ENCODE data around the gene ROR1.

The ROR1 gene

DNA sequence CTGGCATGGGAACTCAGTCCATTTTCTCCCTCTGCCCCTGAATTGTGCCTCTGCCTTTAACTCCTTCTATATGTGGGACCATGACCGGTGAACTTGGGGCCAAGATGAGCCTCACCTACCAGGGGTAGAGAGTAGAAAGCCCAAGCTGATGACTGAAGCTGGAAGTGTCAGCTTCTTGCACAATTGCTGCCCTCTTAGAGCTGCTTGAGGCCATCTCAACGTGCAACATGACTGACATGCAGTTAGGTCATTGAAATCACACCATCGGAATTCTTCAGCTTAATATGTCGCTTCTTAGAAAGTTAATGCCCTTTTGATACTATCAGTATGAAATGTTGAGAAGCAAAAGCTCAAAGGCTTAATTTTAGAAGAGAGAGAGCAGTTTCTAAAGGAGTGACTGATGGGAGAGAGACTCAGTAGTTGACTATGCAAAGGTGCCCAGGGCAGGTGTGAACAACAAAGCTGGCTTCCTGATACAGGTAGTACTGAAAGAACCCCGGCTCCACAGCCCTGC lies 340.3 kb downstream of the ROR1 start:
- DNase-seq, result no peak

DNA sequence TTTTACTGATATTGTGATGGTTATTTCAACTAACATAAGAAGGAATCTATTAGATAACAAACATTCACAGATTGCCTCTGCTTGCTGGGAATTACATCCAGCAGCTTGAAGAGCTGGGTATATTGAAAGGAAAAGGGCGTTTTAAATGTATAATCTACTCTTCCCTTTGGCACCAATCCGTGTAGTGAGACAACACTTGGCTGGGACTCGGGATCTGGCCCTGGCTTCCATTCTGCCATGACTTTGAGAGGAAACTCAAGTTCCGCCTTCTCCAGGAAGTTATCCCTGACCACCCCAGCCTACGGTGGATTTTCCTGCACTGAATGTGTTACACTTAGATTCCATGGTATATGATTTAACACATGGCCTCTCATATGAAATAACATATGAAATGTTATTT lies 342.7 kb downstream of the ROR1 start:
- DNase-seq, result no peak

DNA sequence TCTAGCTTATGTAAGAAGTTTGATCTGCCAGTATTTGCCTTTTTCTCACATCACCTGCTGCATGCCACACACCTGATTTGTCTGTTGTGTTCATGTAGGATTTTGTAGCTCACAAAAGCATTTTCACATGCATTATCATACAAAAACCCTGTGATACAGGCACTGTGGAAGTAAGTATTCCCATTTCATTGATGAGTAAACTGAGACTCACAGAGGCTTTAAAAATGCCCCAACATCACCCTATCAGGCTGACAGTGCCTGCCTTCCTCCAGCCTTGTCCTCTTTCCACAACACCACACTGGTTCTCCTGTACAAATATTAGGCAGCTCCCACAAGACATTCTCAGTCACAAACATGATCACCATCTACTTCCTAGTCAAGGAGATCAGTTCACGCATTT lies 343.7 kb downstream of the ROR1 start:
- DNase-seq, result no peak

DNA sequence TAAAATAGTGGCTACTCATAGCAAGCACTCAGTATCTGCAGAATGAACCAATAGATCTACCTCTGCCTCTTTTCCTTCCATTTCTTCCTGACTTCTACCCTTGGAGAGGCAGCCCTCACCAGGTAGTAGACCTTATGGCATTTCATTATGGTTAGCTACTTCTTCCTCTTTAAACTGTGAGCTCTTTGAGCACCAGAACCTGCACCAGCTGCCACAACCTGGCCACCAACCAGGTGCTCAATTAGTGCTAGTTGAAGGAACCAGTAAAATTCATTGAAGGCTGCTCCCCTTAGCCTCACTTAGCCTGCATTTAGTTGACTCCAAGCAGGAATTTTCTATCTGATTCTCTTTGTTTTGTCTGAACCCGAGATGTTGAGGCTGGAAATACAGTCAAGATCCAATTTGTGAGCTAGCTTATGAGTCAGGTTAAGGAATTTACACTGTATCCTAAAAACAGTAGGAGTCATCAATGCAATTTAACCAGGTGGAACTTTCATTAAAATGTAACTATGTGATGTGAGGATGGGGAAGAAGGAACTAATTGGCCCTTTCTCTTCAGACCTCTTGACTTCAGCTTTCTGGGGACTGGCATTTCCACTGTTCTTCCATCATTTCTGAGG lies 348.1 kb downstream of the ROR1 start:
- DNase-seq, result no peak

DNA sequence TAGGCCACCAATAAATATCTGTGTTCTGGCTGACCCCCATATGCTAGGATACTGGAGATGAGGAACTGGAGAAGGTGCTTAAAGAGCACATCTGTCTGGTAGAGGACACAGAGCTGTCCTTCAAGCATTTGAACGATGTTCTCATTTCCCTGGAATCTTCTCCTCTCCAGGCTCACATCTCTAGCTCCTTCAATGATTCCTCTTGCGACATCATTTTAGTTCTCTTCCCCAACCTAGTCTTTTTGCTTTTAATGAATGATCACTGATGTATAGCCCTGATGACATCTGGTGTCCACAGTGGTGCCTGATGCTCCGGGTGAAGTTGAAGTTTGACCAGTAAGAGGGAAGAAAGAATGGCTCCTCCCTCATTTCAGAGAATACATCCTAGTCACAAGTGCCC lies 348.8 kb downstream of the ROR1 start:
- no peak for DNase-seq

DNA sequence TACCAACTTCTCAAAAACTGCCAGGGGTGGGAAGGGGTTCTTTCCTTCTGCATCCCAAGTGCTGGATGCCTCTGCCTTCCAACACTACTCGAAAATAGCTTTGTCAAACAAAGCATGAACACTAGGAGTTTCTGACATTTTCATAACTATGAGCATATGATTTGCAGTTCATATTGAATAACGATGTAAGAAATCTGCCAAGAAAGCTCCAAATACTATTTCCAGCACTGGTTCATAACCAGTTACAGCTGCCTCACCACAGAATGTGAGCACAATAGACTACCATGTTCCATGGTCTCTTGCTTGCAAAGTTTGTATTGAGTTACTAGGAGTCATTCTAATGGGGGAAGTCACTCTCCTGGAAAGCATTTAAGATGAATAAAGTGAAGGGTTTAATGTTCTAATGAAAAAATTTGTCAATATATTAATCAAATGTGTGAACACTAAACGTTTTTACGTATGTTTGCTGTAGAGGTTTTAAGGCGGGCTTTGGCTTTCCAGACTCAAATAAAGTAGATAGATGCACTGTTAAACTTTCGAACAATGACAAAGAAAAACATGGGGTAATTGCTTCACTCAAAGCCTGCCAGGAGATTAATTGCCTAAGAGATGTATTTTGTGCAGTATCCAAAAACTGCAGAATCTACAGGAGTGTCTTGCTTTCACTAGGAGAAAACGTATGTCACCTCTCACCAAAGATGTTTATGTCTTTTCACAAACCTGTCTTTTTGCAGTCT lies 351.1 kb downstream of the ROR1 start:
- no peak for DNase-seq

DNA sequence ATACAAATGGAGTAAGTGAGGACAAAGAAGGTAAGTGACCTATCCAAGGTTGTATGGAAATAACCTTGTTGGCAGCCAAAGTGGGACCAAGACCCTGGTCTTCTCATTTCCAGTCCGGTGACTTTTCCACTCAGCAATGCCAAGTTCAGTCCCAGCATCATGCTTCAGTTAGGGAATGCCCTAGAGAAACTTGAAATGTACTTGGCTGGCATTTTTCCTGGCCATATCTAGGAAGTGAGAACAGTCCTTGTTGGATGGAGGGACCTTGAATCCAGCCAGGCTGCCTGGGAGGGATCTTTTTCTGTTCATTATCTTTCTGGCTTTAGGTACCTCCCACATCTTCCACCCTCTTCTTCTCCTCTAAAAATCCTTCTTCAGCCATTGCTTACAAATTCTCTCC lies 352.8 kb downstream of the ROR1 start:
- DNase-seq, result no peak

DNA sequence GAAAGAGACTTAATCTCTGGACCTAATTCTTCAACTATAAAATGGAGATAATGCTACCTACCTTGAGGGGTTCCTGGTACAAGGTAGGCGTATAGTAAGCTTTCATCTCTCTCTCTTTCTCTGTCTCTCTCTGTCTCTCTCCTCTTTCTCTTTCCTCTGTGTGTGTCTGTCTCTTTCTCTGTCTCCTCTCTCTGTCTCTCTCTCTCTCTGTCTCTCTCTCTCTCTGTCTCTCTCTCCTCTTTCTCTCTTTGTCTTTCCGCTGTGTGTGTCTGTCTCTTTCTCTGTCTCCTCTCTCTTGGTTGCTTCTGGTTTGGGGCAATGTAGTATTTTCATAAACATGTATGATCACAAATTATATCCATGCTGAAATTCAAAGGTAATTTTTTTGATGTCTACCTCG lies 353.5 kb downstream of the ROR1 start:
- no peak for DNase-seq

DNA sequence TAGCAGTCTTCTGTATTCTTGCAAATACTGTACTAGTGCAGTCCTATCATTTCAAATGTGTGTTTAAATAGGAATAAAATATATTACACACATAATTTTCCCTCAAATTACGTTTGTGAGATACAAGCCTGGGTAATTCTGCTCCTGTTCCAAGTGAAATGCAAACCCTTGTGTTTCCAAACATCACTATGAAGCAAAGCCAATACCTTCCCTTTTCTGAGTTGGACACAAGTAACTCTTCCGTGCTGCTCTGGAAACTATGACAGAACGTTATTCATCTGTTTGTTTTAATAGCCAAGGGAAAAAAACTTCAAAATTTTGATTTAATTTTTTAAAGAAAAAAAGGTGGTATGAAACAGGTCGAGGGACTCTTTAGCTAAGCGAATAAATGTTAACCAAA lies 355.9 kb downstream of the ROR1 start:
- no peak for DNase-seq

DNA sequence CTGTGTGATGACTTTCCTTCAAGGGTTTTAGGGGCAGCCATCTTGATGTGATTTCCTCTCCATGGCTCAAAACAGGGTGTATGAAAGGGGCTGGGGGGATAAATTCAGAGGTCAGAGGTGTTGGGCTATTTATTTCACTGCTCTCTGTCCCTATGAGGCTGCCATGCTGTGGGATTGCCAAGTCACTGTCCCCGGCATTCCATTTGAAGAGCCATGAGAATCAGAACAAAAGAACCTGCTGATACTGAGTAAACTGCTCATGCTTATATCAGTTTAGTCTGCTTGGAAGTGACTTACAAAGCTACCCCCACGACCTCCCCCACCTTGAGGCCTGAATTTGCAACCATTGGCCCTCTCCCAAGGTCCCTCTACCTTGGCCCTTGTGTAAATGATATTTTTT lies 357.3 kb downstream of the ROR1 start:
- DNase-seq, result no peak

DNA sequence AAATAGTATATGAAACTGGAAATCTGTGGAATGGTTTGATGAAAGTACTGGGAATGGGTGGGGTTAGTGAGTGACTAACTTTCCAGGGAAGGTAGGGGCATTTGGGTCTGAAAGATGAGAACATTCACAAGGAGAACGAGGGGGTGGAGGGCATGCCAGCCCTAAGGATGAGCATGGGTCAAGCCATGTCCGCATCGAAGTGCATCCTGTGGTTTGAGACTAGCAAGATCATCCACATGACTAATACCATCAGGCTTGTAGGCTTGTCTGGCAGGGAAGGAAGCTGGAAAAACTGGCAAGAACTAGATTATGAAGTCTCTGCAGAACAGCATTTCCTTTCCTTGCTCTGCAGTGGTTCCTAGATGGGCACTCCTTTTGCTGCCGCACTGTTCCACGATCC lies 359.2 kb downstream of the ROR1 start:
- no peak for DNase-seq

DNA sequence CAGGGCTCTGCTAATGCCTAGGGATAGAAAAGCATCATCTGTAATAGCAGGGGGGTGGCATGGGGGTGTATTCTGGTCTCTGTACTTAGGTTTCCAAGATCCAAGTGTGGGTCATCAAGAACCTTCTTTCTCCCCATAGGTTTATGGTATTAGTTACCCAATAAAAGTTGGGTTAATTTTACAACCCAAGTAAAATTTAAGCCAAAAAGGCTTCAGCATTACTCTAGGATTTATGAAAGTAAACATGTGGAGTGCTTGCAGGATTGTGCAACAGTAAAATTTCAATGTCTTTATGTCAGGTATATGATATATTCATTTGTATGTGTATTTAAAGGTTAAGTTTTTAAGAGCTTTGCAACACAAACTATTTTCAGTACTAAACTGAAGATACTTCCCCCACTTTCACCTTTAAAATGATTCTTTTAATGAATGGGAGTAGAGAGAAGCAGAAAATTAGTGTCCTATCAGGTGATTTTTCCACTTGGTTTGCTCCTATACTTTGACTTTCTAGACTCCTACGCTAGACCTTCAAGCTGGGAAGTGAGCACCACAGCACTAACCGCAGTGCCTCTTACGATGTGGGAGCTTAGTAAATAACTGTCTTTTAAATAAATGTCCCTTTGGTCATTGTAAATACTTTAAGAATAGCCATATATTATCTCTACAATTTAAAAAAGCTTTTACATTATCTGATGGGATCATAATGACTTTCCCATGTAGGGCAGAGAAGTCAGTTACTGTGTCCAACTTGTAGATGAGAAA lies 361.8 kb downstream of the ROR1 start:
- DNase-seq, result no peak

DNA sequence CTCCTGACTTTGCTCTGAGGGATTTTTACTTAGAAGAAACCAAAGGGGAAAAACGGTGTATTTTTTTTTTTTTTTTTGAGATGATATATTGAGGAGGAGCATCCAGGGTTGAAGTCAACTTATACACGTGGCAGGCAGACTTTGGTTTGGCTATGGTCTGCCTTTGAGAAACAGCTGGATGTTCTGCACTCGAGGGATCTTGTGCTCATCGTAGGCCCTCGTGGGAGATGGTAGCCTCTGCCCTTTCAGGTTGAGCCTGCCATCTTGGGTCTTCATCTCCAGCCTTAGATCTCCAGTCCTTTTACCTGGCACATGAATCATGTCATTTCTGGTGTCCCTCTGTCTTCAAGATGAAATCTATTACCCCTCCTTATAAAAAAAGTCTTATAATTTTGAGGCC lies 362.5 kb downstream of the ROR1 start:
- no peak for DNase-seq

DNA sequence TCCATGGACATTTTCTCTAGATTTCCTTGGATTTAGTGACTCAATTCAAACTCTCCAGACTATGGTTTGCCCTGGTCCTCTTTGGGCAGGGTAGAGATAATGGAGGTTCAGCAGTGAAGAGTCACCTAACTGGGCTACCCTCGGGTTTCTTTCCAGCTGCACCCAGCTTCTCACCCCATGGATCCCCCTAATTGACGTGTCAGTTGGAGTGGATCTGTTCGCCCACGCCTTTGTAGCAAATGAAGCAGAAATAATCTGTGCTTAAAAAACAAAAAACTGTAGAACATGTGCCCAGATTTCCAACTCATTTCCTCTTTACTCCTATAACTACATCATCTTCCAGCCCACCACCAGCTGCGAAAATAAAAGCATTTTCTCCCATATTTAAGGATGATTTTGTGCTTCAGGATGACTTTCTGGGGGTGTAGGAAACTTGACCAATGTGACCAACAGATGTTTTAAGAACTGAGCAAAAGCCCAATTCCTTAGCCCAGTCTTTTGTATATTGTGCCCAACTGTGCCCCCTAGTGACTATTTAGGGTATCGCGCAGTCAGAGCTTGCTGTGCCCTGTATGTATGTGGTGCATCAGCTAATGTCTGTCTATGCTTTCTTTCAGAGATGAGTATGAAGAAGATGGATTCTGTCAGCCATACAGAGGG lies 363.1 kb downstream of the ROR1 start:
- DNase-seq, result peak; percentile 79

DNA sequence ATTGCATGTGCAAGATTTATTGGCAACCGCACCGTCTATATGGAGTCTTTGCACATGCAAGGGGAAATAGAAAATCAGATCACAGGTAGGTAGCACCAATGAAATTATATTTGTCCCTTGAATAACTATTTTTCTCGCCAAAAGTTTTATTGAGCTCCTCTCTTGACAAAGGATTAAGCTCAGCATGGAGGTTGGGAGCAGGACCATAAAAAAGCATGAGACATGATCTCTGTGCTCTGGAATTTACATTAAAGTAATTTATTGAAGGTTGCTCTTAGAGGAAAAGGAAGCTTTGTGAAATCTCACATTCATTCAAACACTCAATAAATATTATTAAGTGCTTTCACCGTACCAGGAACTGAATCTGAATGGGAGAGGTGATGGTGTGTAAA lies 363.6 kb downstream of the ROR1 start:
- DNase-seq, result no peak

DNA sequence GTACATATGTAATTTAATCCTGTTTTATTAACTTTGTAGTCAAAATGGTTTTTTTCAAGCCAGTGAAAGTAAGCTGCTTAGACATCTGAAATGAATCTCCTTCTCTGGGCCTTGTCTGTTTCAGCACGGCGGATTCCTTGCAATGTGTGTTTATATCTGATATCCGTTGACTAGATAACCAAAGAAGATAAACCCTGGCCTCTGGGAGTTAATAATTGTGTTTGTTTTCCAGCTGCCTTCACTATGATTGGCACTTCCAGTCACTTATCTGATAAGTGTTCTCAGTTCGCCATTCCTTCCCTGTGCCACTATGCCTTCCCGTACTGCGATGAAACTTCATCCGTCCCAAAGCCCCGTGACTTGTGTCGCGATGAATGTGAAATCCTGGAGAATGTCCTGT lies 366.1 kb downstream of the ROR1 start:
- no peak for DNase-seq

DNA sequence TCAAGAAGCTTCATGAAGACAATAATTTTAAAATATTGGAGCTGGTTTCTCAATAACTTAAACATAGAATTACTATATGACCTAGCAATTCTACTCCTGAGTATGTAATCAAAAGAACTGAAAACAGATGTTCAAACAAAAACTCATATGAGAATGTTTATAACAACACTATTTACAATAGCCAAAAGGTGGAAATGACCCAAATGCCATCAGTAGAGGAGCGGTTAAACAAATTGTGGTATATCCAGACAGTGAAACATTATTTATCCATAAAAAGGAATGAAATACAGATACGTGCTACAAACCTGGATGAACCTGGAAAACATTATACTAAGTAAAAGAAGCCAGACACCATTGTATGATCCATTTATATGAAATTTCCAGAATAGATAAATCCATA lies 366.8 kb downstream of the ROR1 start:
- no peak for DNase-seq

DNA sequence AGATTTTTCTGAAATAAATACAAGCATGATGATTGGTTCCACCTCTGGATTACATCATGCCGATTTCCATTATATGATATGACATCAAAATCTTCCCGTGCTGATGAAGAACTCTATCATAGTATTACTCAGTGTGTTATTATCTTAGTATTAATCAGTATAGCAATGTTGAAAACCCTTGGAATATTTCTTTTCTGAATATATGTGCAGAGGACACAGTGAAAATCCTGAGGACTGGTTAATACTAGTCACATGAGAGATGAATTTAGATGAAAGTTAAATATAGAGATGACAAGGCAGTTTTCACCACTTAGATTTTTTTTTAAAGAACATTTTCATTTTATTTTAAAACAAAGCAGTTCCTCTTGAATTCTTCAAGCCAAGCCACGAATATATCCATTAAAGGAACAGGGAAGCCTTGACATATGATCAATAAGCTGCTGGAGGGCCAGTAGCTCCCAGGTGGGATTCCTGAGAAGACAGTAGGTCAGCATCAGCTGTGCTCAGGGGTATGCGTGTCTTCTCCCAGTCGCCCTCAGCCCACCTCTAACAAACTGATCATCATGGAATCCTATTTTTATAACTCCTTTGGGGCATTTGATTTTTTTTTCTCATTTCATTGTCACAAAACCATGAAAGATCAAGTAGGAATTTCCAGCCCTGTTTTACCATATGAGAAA lies 373.4 kb downstream of the ROR1 start:
- no peak for DNase-seq

DNA sequence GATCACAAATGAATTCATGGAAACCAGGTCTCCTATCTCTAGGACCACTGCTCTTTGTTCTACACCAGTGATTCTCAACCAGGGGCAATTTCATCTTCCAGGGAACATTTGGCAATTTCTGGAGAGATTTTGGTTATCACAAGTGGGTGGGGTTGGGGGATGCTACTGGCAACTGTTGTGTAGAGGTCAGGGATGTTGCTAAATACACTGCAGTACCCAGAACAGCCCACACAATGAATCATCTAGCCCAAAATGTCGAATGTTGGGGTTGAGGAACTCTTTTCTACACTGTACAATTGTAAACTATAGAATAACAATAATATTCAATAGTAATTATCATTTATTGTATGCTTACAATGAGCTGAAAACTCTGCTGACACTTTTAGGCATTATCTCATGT lies 373.9 kb downstream of the ROR1 start:
- DNase-seq, result peak; percentile 31

DNA sequence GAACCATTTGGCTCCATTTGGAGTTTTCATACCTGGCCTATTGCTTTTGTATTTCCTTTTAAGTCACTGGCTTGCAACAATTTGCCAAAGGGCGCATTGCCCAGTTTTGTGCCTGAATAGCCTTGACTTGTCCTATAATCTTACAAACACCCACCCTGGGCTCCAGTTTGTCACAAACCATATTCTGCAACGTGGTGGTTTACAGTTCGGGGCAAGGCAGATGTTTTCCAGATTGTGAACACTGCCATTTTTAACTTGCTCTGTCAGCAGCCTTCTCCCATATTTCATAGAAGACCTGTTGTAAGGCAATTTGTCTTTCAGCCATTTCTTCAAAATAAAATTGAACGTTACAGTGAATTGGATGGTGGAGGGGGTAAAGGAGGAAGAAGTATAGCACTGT lies 376.4 kb downstream of the ROR1 start:
- no peak for DNase-seq

DNA sequence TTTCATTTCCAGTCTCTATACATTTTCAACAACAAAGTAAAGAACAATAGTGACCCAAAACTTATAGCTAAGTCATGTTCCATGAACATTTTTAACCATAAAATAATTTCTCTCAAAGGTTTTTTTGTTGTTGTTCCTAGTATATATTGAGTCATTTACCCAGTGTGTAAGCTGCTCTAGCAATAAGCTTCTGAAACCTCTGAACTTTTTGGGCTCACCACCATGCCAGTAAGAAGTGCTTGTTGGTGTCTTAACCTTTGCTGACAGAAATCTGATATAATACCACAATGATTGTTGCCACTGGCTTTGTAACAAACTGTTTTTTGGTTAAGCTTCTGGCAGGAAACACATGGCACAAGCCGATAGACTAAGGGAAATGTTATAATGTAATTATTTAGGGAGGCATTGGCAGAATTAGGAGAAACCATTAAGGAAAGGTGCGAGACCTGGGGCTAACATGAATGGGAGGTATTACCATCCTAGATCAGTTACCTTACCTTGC lies 377.0 kb downstream of the ROR1 start:
- DNase-seq, result no peak

DNA sequence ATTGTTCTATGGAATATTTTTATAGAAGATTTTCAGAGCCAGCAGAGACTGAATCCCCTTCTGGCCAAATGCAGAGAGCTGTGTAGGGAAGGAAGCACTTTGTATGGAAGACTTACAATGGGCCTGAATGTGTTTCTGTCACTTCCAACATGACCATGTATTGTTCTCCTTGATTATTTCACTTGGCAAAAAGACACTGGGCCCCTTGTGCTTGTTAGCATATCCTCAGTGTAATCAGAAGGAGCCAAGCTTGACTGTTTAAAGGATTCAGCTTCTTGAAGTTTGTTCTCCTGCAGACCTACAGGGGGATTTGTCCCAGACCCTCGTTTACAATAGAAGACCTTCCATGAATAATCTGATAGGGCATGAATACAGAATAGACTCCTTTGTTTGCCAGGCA lies 381.5 kb downstream of the ROR1 start:
- no peak for DNase-seq

All from suppressor macrophage treated with lipopolysaccharide for 4 hours (primary cell).